Frontal cortex (tissue), 4 donors: Measurements from ENCODE around the gene COL15A1. TPM values are rescaled to one million over a fixed set of nuclear protein-coding genes. Genes with fewer than 3 reads are reported as not detected.
A peak's percentile ranks its signal among the peaks of the same experiment; 100 is the strongest.
"Not testable (repeated sequence)": the region's sequence is repeated elsewhere in the genome, so short reads cannot be mapped to it uniquely, and the experiment has no call there.

Source experiments
- DNase-seq, 2 donors: peaks; one replicate each; pipeline ENCODE4 v3.0.0; 2012; ENCODE audit warnings: low spot score in 2 of 2
- FAIRE-seq: peaks from 2 replicates; lab custom pipeline; 2012; peaks lifted over from hg19 to GRCh38; lab: Jason Lieb, UNC
- total RNA-seq: library from RNA; depleted of rRNA; stranded (reverse); fragments of >200 nt; gene quantifications from one replicate; pipeline ENCODE4 v1.2.3, GENCODE V29; 2014
- donor health status: control.
- donor health status: control.
- donor health status: control.

COL15A1 gene
- 6.9 TPM for total RNA-seq

GRCh38 chr9:98943682-98944056 is at the start of gene COL15A1:
COL15A1 (plus strand) TSS chr9:98943907; CDS start chr9:98944062, 155 bp downstream.
- FAIRE-seq (no peak), DNase-seq (peak in 1 of 2 donors; percentile 22)

GRCh38 chr9:98894171-98894570 is 49.5 kb upstream of the COL15A1 start:
- no peak for DNase-seq
- no peak for FAIRE-seq

GRCh38 chr9:98894761-98895160 is 48.9 kb upstream of the COL15A1 start:
- FAIRE-seq: no peak

GRCh38 chr9:98896632-98897031 is 47.1 kb upstream of the COL15A1 start:
- FAIRE-seq: no peak
- no peak for DNase-seq

More at GRCh38 chr9:98894761-98895160, 48.9 kb upstream of the COL15A1 start:
- DNase-seq: no peak

GRCh38 chr9:98897745-98898144 is 46.0 kb upstream of the COL15A1 start:
- no peak for DNase-seq
- FAIRE-seq: no peak

- DNase-seq: no peak
- FAIRE-seq: no peak
Observed at GRCh38 chr9:98899408-98900056, 44.2 kb upstream of the COL15A1 start.

GRCh38 chr9:98900244-98900643 is 43.5 kb upstream of the COL15A1 start:
- DNase-seq (no peak), FAIRE-seq (no peak)

GRCh38 chr9:98900725-98901124 is 43.0 kb upstream of the COL15A1 start:
- no peak for FAIRE-seq

GRCh38 chr9:98901843-98902242 is 41.9 kb upstream of the COL15A1 start:
- not testable (repeated sequence) for DNase-seq, FAIRE-seq

More at GRCh38 chr9:98900725-98901124, 43.0 kb upstream of the COL15A1 start:
- DNase-seq: no peak

- FAIRE-seq (no peak), DNase-seq (no peak)
Observed at GRCh38 chr9:98902516-98902915, 41.2 kb upstream of the COL15A1 start.

- no peak for FAIRE-seq
- DNase-seq: no peak
Observed at GRCh38 chr9:98902925-98903324, 40.8 kb upstream of the COL15A1 start.

- FAIRE-seq: no peak
Observed at GRCh38 chr9:98903961-98904411, 39.7 kb upstream of the COL15A1 start.

GRCh38 chr9:98905015-98905414 is 38.7 kb upstream of the COL15A1 start:
- DNase-seq (no peak), FAIRE-seq (no peak)

More at GRCh38 chr9:98903961-98904411, 39.7 kb upstream of the COL15A1 start:
- no peak for DNase-seq

- no peak for DNase-seq
- FAIRE-seq: no peak
Observed at GRCh38 chr9:98906273-98907040, 37.2 kb upstream of the COL15A1 start.

GRCh38 chr9:98907055-98907454 is 36.7 kb upstream of the COL15A1 start:
- DNase-seq: no peak

GRCh38 chr9:98908897-98909634 is 34.6 kb upstream of the COL15A1 start:
- DNase-seq (no peak), FAIRE-seq (no peak)

More at GRCh38 chr9:98907055-98907454, 36.7 kb upstream of the COL15A1 start:
- no peak for FAIRE-seq

GRCh38 chr9:98909935-98910334 is 33.8 kb upstream of the COL15A1 start:
- FAIRE-seq (no peak), DNase-seq (no peak)

GRCh38 chr9:98911042-98911441 is 32.7 kb upstream of the COL15A1 start:
- no peak for FAIRE-seq
- DNase-seq: no peak

- FAIRE-seq, DNase-seq: not testable (repeated sequence)
Observed at GRCh38 chr9:98911738-98912137, 32.0 kb upstream of the COL15A1 start.

- DNase-seq (no peak), FAIRE-seq (no peak)
Observed at GRCh38 chr9:98912450-98912849, 31.3 kb upstream of the COL15A1 start.
